Trophoblast cell (in vitro differentiated cells and primary cell): ENCODE data around the gene ACKR1.

Experiments used
- DNase-seq, 2 donors: peaks; one replicate each; pipeline ENCODE4 v3.0.0-alpha.2; 2016
- H2AFZ ChIP-seq: 2 replicates; pipeline ENCODE4 v1.6.1; 2013; ENCODE audit warnings: low read length, moderate library complexity, mild to moderate bottlenecking; ENCODE audit not compliant: insufficient read depth, poor library complexity
- H2AK5ac ChIP-seq: 2 replicates; pipeline ENCODE4 v1.6.1; 2013; ENCODE audit warnings: mild to moderate bottlenecking, low read length
- H2BK120ac ChIP-seq: 2 replicates; pipeline ENCODE4 v1.6.1; 2013; ENCODE audit warnings: low read length, mild to moderate bottlenecking, moderate library complexity; ENCODE audit not compliant: insufficient read depth, poor library complexity
- H2BK12ac ChIP-seq: 2 replicates; pipeline ENCODE4 v1.6.1; 2013; ENCODE audit warnings: mild to moderate bottlenecking, low read length, moderate library complexity
- H2BK5ac ChIP-seq: 2 replicates; pipeline ENCODE4 v1.6.1; 2013; ENCODE audit warnings: low read length, low read depth, moderate library complexity, mild to moderate bottlenecking; ENCODE audit not compliant: poor library complexity
- H3K14ac ChIP-seq: 2 replicates; pipeline ENCODE4 v1.6.1; 2013; ENCODE audit warnings: mild to moderate bottlenecking, low read length
- H3K18ac ChIP-seq: 2 replicates; pipeline ENCODE4 v1.6.1; 2013; ENCODE audit warnings: mild to moderate bottlenecking, low read length
- H3K23ac ChIP-seq: 2 replicates; pipeline ENCODE4 v1.6.1; 2013; ENCODE audit warnings: low read length
- H3K27ac ChIP-seq: 2 replicates; pipeline ENCODE4 v1.5.1; 2013; ENCODE audit warnings: low read depth, mild to moderate bottlenecking, inconsistent platforms, low read length, moderate library complexity
- H3K27me3 ChIP-seq: 2 replicates; pipeline ENCODE4 v1.6.1; 2013; ENCODE audit warnings: inconsistent platforms, mild to moderate bottlenecking, low read length, moderate library complexity; ENCODE audit not compliant: insufficient read depth
- H3K36me3 ChIP-seq, 2 experiments: 1 replicate in 1 of 2; 2 replicates in 1 of 2; pipeline ENCODE4 v1.6.1; 2013; ENCODE audit warnings: low read length in 2 of 2, mild to moderate bottlenecking in 2 of 2, moderate library complexity in 1 of 2; ENCODE audit not compliant: insufficient read depth in 2 of 2, control insufficient read depth in 1 of 2
- H3K4ac ChIP-seq: 2 replicates; pipeline ENCODE4 v1.6.1; 2013; ENCODE audit warnings: low read depth, mild to moderate bottlenecking, low read length, moderate library complexity
- H3K4me1 ChIP-seq, 2 experiments: 1 replicate in 1 of 2; 2 replicates in 1 of 2; pipeline ENCODE4 v1.6.1; 2013; ENCODE audit warnings: low read length in 2 of 2, mild to moderate bottlenecking in 2 of 2, moderate library complexity in 1 of 2; ENCODE audit not compliant: insufficient read depth in 2 of 2, control insufficient read depth in 1 of 2
- H3K4me2 ChIP-seq: 2 replicates; pipeline ENCODE4 v1.6.1; 2013; ENCODE audit warnings: inconsistent platforms, mild to moderate bottlenecking, low read length, moderate library complexity
- H3K4me3 ChIP-seq: 2 replicates; pipeline ENCODE4 v1.5.1; 2013; ENCODE audit warnings: mild to moderate bottlenecking, low read depth, low read length, inconsistent platforms
- H3K79me1 ChIP-seq: one replicate; pipeline ENCODE4 v1.6.1; 2013; ENCODE audit warnings: low read length
- H3K79me2 ChIP-seq: 2 replicates; pipeline ENCODE4 v1.6.1; 2013; ENCODE audit warnings: low read length, mild to moderate bottlenecking; ENCODE audit not compliant: control insufficient read depth, insufficient read depth, poor library complexity
- H3K9ac ChIP-seq: 2 replicates; pipeline ENCODE4 v1.6.1; 2013; ENCODE audit warnings: mild to moderate bottlenecking, low read length
- H3K9me3 ChIP-seq: 2 replicates; pipeline ENCODE4 v1.6.1; 2013; ENCODE audit warnings: low read depth, mild to moderate bottlenecking, control low read depth, inconsistent platforms, low read length; ENCODE audit not compliant: insufficient read depth
- H4K12ac ChIP-seq: 2 replicates; pipeline ENCODE4 v1.6.1; 2013; ENCODE audit warnings: low read depth, mild to moderate bottlenecking, low read length, moderate library complexity
- H4K8ac ChIP-seq: 2 replicates; pipeline ENCODE4 v1.6.1; 2013; ENCODE audit warnings: low read depth, mild to moderate bottlenecking, low read length, moderate library complexity
- H4K91ac ChIP-seq: one replicate; pipeline ENCODE4 v1.6.1; 2013; ENCODE audit warnings: low read depth, mild to moderate bottlenecking, low read length, moderate library complexity
- WGBS: extraction: QIAGEN DNeasy Blood & Tissue Kit; methylation state at CpG from one replicate; pipeline ENCODE4 v1.1.7; 2013; ENCODE audit warnings: missing lambda C conversion rate; ENCODE audit not compliant: insufficient read length, insufficient coverage; ENCODE audit errors: extremely low coverage; 5-methylcytosine and 5-hydroxymethylcytosine counted together

ACKR1 gene

GRCh38 chr1:159163614-159164228, 41.0 kb upstream of the ACKR1 start:
- no CpG with 5 or more reads among the region's 9 CpGs for WGBS
- H3K18ac ChIP-seq, result no peak overlapping the region
- H4K12ac ChIP-seq, result no peak overlapping the region
- no peak overlapping the region for H4K91ac ChIP-seq
- H3K4me3 ChIP-seq, result no peak overlapping the region
- no peak overlapping the region for H2BK5ac ChIP-seq
- H2BK120ac ChIP-seq, result no peak overlapping the region
- H2AFZ ChIP-seq, result no peak overlapping the region
- H3K9ac ChIP-seq, result no peak overlapping the region
- H3K4ac ChIP-seq, result no peak overlapping the region
- H3K14ac ChIP-seq, result no peak overlapping the region
- H2BK12ac ChIP-seq, result no peak overlapping the region
- no peak overlapping the region for H2AK5ac ChIP-seq
- H3K4me1 ChIP-seq, result no peaks in the 10 kb centered on the region
- H4K8ac ChIP-seq, result no peak overlapping the region
- no peaks in the 10 kb centered on the region for H3K27me3 ChIP-seq
- H3K4me2 ChIP-seq, result no peak overlapping the region
- H3K79me2 ChIP-seq, result no peaks in the 10 kb centered on the region
- H3K79me1 ChIP-seq, result no peaks in the 10 kb centered on the region
- DNase-seq, result no peak
- no peak overlapping the region for H3K27ac ChIP-seq
- no peak overlapping the region for H3K23ac ChIP-seq
- no peaks in the 10 kb centered on the region for H3K36me3 ChIP-seq
- H3K9me3 ChIP-seq, result no peaks in the 10 kb centered on the region

- no peak overlapping the region for H2AFZ ChIP-seq
- H4K8ac ChIP-seq, result no peak overlapping the region
- peaks cover 7% of the 10 kb centered on the region for H3K27me3 ChIP-seq
- no peak overlapping the region for H2BK12ac ChIP-seq
- no peak overlapping the region for H3K4ac ChIP-seq
- no peak overlapping the region for H3K14ac ChIP-seq
- H3K18ac ChIP-seq, result no peak overlapping the region
- H3K36me3 ChIP-seq, result no peaks in the 10 kb centered on the region
- H2AK5ac ChIP-seq, result no peak overlapping the region
- H3K9me3 ChIP-seq, result no peaks in the 10 kb centered on the region
- H3K27ac ChIP-seq, result no peak overlapping the region
- H3K79me2 ChIP-seq, result no peaks in the 10 kb centered on the region
- no CpG with 5 or more reads among the region's 4 CpGs for WGBS
- no peak overlapping the region for H4K12ac ChIP-seq
- H3K4me3 ChIP-seq, result no peak overlapping the region
- no peak overlapping the region for H2BK120ac ChIP-seq
- no peak overlapping the region for H3K4me2 ChIP-seq
- no peak for DNase-seq
- H2BK5ac ChIP-seq, result no peak overlapping the region
- H3K4me1 ChIP-seq, result peaks cover 2 to 7% of the 10 kb centered on the region in 2 experiments
- no peak overlapping the region for H3K9ac ChIP-seq
- no peaks in the 10 kb centered on the region for H3K79me1 ChIP-seq
- no peak overlapping the region for H4K91ac ChIP-seq
- no peak overlapping the region for H3K23ac ChIP-seq
These were observed 36.6 kb upstream of the ACKR1 start for GRCh38 chr1:159168043-159168442.

GRCh38 chr1:159170639-159171038, 34.0 kb upstream of the ACKR1 start:
- Histone ChIP-seq H4K12ac (no peak overlapping the region), H4K8ac (no peak overlapping the region), H4K91ac (no peak overlapping the region), H2AFZ (no peak overlapping the region), H2AK5ac (no peak overlapping the region), H2BK12ac (no peak overlapping the region), H3K14ac (no peak overlapping the region), H3K4ac (no peak overlapping the region), H3K79me1 (no peaks in the 10 kb centered on the region), H3K23ac (no peak overlapping the region), H3K9me3 (no peaks in the 10 kb centered on the region), H3K9ac (no peak overlapping the region), H2BK120ac (no peak overlapping the region), H3K4me3 (no peak overlapping the region), H3K18ac (no peak overlapping the region), H3K27ac (no peak overlapping the region), H3K79me2 (no peaks in the 10 kb centered on the region), H2BK5ac (no peak overlapping the region), H3K4me2 (no peak overlapping the region), H3K36me3 (no peaks in the 10 kb centered on the region), H3K27me3 (peaks cover 9% of the 10 kb centered on the region), H3K4me1 (peaks cover 2 to 7% of the 10 kb centered on the region in 2 experiments)
- 100% methylated on average over 3 of the region's 5 CpGs for WGBS
- peak; percentile 61 to 69 for DNase-seq

- Histone ChIP-seq H3K36me3 (no peaks in the 10 kb centered on the region), H3K23ac (no peak within 1 kb of the TSS), H4K91ac (no peak within 1 kb of the TSS), H3K27me3 (peaks cover 9% of the 10 kb centered on the region), H3K14ac (no peak within 1 kb of the TSS), H2BK5ac (no peak within 1 kb of the TSS), H3K4me2 (peak within 1 kb of the TSS; percentile 67), H2AK5ac (no peak within 1 kb of the TSS), H3K18ac (no peak within 1 kb of the TSS), H3K79me1 (no peaks in the 10 kb centered on the region), H3K4me1 (peaks cover 2 to 7% of the 10 kb centered on the region in 2 experiments), H2BK120ac (no peak within 1 kb of the TSS), H4K12ac (no peak within 1 kb of the TSS), H3K4ac (no peak within 1 kb of the TSS), H3K9me3 (no peaks in the 10 kb centered on the region), H3K27ac (no peak within 1 kb of the TSS), H3K79me2 (no peaks in the 10 kb centered on the region), H3K4me3 (peak within 1 kb of the TSS; percentile 60), H4K8ac (no peak within 1 kb of the TSS), H2BK12ac (no peak within 1 kb of the TSS), H3K9ac (no peak within 1 kb of the TSS), H2AFZ (no peak within 1 kb of the TSS)
- WGBS, result no CpG with 5 or more reads among the region's 29 CpGs
- no peak for DNase-seq
These were observed 33.4 kb upstream of the ACKR1 start, which contains the start of gene CADM3 for GRCh38 chr1:159171254-159171687. CADM3 (plus strand) TSS chr1:159171615; CDS start chr1:159171766, 151 bp downstream.
